GM23338 (cell line): ENCODE results near the gene CXADR. TPM values are rescaled to one million over a fixed set of nuclear protein-coding genes. Genes with fewer than 3 reads are reported as not detected.

Experiments
- ATAC-seq: fragments of 200-7000 bp; cut with Tn5 transposase; 3 replicates; pipeline ENCODE4 v1.9.1; 2020
- DNase-seq: peaks from one replicate; pipeline ENCODE4 v3.0.0-alpha.2; 2015; ENCODE audit warnings: low spot score
- H2AFZ ChIP-seq: fragments of 200-600 bp; sonication (generic); 2 replicates; pipeline ENCODE4 v1.8.0; 2016; ENCODE audit warnings: antibody characterized with exemption, mild to moderate bottlenecking, moderate library complexity
- H3F3A ChIP-seq: fragments of 200-600 bp; sonication (generic); replicated peaks from 2 replicates; pipeline ENCODE4 v1.8.0; 2017; ENCODE audit warnings: antibody characterized with exemption, mixed run types, low read depth
- H3K27ac ChIP-seq: fragments of 200-600 bp; sonication (generic); 2 replicates; pipeline ENCODE4 v1.6.1; 2016; ENCODE audit warnings: low read depth
- H3K27me3 ChIP-seq: fragments of 200-600 bp; sonication (generic); 2 replicates; pipeline ENCODE4 v1.8.0; 2016; ENCODE audit warnings: mild to moderate bottlenecking, mixed run types, moderate library complexity; ENCODE audit not compliant: insufficient read depth
- H3K36me3 ChIP-seq: fragments of 200-600 bp; sonication (generic); 2 replicates; pipeline ENCODE4 v1.8.0; 2016; ENCODE audit warnings: mild to moderate bottlenecking; ENCODE audit not compliant: insufficient read depth
- H3K4me1 ChIP-seq: fragments of 200-600 bp; sonication (generic); 2 replicates; pipeline ENCODE4 v1.8.0; 2016; ENCODE audit warnings: mild to moderate bottlenecking, moderate library complexity; ENCODE audit not compliant: insufficient read depth
- H3K4me2 ChIP-seq: fragments of 200-600 bp; sonication (generic); 2 replicates; pipeline ENCODE4 v1.7.1; 2017; ENCODE audit warnings: mixed run types
- H3K4me3 ChIP-seq: fragments of 200-600 bp; sonication (generic); 2 replicates; pipeline ENCODE4 v1.6.1; 2016; ENCODE audit warnings: mixed run types
- H3K79me2 ChIP-seq: fragments of 200-600 bp; sonication (generic); replicated peaks from 2 replicates; pipeline ENCODE4 v1.8.0; 2017; ENCODE audit warnings: mild to moderate bottlenecking; ENCODE audit not compliant: insufficient read depth
- H3K9me2 ChIP-seq: fragments of 200-600 bp; sonication (generic); 2 replicates; pipeline ENCODE4 v1.8.0; 2017; ENCODE audit not compliant: insufficient read depth
- H4K20me1 ChIP-seq: fragments of 200-600 bp; sonication (generic); replicated peaks from 2 replicates; pipeline ENCODE4 v1.8.0; 2017; ENCODE audit warnings: mild to moderate bottlenecking; ENCODE audit not compliant: insufficient read depth
- H3K27ac Mint-ChIP-seq: 2 replicates; pipeline ENCODE4 v1.8.0; 2020; ENCODE audit warnings: inconsistent platforms, mild to moderate bottlenecking, moderate library complexity, mixed read lengths
- H3K27me3 Mint-ChIP-seq: 3 replicates; pipeline ENCODE4 v1.8.0; 2022; ENCODE audit warnings: low read depth, mild to moderate bottlenecking, moderate library complexity, mixed read lengths, inconsistent platforms; ENCODE audit not compliant: insufficient read depth, poor library complexity
- H3K36me3 Mint-ChIP-seq: 3 replicates; pipeline ENCODE4 v1.8.0; 2021; ENCODE audit warnings: low read depth, mild to moderate bottlenecking, inconsistent platforms, moderate library complexity, mixed read lengths
- H3K4me1 Mint-ChIP-seq: 3 replicates; pipeline ENCODE4 v1.8.0; 2020; ENCODE audit warnings: mild to moderate bottlenecking, inconsistent platforms, mixed read lengths
- H3K4me3 Mint-ChIP-seq: 3 replicates; pipeline ENCODE4 v1.8.0; 2021; ENCODE audit warnings: moderate library complexity, mild to moderate bottlenecking, inconsistent platforms, mixed read lengths
- H3K9me3 Mint-ChIP-seq: 3 replicates; pipeline ENCODE4 v1.8.0; 2020; ENCODE audit warnings: moderate library complexity, mild to moderate bottlenecking, inconsistent platforms, mixed read lengths
- EZH2phosphoT487 ChIP-seq: fragments of 200-600 bp; sonication (generic); IDR thresholded peaks from one replicate; pipeline ENCODE4 v1.8.1; 2018; ENCODE audit warnings: antibody characterized with exemption; ENCODE audit not compliant: unreplicated experiment
- NANOG ChIP-seq: IDR thresholded peaks from 2 replicates; pipeline ENCODE4 v1.6.1; 2016; ENCODE audit warnings: antibody characterized with exemption, borderline replicate concordance
- STAT1 ChIP-seq: IDR thresholded peaks from one replicate; pipeline ENCODE4 v1.6.1; 2016; ENCODE audit warnings: antibody characterized with exemption; ENCODE audit not compliant: unreplicated experiment
- ZNF114 ChIP-seq: fragments of 250-450 bp; sonication (Bioruptor Pico); IDR thresholded peaks from 2 replicates; pipeline ENCODE4 v1.5.0; 2020; ENCODE audit warnings: mild to moderate bottlenecking, moderate library complexity
- ZNF331 ChIP-seq: fragments of 250-450 bp; sonication (Bioruptor Pico); IDR thresholded peaks from 2 replicates; pipeline ENCODE4 v1.5.0; 2020; ENCODE audit warnings: low read depth, mild to moderate bottlenecking, moderate library complexity
- polyA plus RNA-seq: library from polyadenylated mRNA; unstranded; fragments of >200 nt; fragmentation: Nextera tagmentation; extraction: Ambion mirVana; gene quantifications from 2 replicates; pipeline ENCODE4 v1.2.1, GENCODE V29; 2016
- total RNA-seq: library from RNA; depleted of rRNA; stranded (reverse); fragments of >200 nt; shearing (Covaris generic); gene quantifications from 2 replicates; pipeline ENCODE4 v1.2.3, GENCODE V29; 2014
- TF ChIP-seq, protein P1 (sequence below): IDR thresholded peaks from 2 replicates; pipeline ENCODE4 v1.6.1; 2016; ENCODE audit warnings: antibody characterized with exemption
- TF ChIP-seq, protein P2 (sequence below): IDR thresholded peaks from one replicate; pipeline ENCODE4 v1.6.1; 2018; ENCODE audit warnings: antibody characterized with exemption; ENCODE audit not compliant: unreplicated experiment
- TF ChIP-seq, protein P3 (sequence below), 2 experiments: fragments of 200-600 bp in 1 of 2; sonication (generic) in 1 of 2; conservative IDR thresholded peaks; 2 replicates each; pipeline versions ENCODE4 v1.5.1 to v1.6.1; 2016 to 2017; ENCODE audit warnings: antibody characterized with exemption in 2 of 2, low read depth in 2 of 2, mild to moderate bottlenecking in 2 of 2, moderate library complexity in 1 of 2
- TF ChIP-seq, protein P4 (sequence below): fragments of 250-450 bp; sonication (Bioruptor Pico); IDR thresholded peaks from 2 replicates; pipeline ENCODE4 v1.5.0; 2020; ENCODE audit warnings: mild to moderate bottlenecking, moderate library complexity

The CXADR gene
- total and polyA plus RNA-seq, 2 experiments from 2014 or later, result 126 to 207 TPM

DNA sequence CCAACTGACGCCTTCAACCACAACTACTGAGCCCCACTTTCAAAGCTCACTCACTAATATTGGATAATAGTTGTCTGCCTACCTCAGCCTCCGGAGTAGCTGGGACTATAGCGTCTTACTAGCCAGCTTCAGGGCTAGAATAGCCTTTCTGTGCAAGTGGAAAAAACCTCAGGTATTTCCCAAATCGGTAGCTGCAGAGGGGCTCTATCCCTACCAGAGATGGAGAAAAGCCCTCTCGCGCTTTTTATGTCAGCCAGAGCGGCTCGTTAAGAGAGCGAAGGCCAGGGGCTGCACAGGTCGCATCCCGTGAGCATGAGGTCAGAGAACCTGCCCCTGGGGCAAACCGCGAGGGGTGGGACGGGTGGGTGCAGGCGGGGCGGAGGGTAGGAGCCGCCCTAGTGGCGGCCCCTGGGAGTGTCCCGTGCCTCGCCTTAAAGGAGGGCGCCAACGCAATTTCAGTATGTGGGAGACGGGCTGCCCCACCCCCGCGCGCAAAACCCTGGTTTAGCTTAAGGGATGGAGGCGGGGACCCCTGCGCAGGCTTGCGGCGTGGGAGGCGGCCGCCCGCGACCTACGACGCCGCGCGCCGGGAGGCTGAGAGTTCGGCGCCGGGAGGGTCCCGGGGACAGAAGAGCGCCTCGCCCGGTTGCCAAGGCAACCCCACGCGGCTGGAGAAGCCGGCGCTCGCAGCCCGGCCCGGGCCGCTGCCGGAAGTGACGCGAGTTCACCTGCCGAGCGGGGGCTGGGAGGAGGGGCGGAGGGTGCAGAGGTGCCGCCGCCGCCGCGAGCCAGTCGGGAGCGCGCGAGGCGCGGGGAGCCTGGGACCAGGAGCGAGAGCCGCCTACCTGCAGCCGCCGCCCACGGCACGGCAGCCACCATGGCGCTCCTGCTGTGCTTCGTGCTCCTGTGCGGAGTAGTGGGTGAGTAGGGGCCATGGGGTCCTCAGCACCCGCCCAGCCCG, at the start of gene CXADR (continued):
- TF ChIP-seq, protein P1, sequence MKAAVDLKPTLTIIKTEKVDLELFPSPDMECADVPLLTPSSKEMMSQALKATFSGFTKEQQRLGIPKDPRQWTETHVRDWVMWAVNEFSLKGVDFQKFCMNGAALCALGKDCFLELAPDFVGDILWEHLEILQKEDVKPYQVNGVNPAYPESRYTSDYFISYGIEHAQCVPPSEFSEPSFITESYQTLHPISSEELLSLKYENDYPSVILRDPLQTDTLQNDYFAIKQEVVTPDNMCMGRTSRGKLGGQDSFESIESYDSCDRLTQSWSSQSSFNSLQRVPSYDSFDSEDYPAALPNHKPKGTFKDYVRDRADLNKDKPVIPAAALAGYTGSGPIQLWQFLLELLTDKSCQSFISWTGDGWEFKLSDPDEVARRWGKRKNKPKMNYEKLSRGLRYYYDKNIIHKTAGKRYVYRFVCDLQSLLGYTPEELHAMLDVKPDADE, result no peak

DNA sequence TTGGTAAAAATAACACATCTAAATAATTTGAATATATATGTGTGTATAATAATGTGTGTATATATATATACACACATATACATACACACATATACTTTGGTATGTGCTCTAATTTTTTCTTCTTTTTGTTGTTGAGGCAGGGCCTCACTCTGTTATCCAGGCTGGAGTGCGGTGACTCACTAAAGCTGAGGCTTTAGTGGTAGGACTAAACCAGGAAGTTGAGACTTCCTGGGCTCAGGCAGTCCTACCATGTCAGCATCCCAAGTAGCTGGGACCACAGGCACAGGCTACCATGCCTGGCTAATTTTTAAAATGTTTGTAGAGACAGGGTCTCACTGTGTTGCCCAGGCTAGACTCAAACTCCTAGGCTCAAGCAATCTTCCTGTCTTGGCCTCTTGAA, 46.7 kb upstream of the CXADR start:
- Histone ChIP-seq H3K4me1 (no peaks in the 10 kb centered on the region), H3K27ac (no peak overlapping the region), H3K4me2 (no peak overlapping the region), H4K20me1 (no peaks in the 10 kb centered on the region), H3K79me2 (no peaks in the 10 kb centered on the region), H3F3A (no peaks in the 10 kb centered on the region), H3K36me3 (no peaks in the 10 kb centered on the region), H2AFZ (no peak overlapping the region), H3K27me3 (no peaks in the 10 kb centered on the region), H3K4me3 (no peak overlapping the region), H3K9me2 (no peaks in the 10 kb centered on the region)
- H3K36me3 Mint-ChIP-seq, result no peaks in the 10 kb centered on the region
- H3K27ac Mint-ChIP-seq, result no peak overlapping the region
- DNase-seq (no peak), ATAC-seq (no peak)
- H3K4me1 Mint-ChIP-seq, result peaks cover 8% of the 10 kb centered on the region
- H3K27me3 Mint-ChIP-seq, result peaks cover 7% of the 10 kb centered on the region
- no peak overlapping the region for H3K4me3 Mint-ChIP-seq
- peaks cover 3% of the 10 kb centered on the region; the same call in 1 of the 3 replicates for H3K9me3 Mint-ChIP-seq
- no peak for TF ChIP-seq ZNF114 (CRISPR knock-in tag)
- TF ChIP-seq, protein P1, result no peak
- no peak for TF ChIP-seq NANOG
- TF ChIP-seq, protein P2, sequence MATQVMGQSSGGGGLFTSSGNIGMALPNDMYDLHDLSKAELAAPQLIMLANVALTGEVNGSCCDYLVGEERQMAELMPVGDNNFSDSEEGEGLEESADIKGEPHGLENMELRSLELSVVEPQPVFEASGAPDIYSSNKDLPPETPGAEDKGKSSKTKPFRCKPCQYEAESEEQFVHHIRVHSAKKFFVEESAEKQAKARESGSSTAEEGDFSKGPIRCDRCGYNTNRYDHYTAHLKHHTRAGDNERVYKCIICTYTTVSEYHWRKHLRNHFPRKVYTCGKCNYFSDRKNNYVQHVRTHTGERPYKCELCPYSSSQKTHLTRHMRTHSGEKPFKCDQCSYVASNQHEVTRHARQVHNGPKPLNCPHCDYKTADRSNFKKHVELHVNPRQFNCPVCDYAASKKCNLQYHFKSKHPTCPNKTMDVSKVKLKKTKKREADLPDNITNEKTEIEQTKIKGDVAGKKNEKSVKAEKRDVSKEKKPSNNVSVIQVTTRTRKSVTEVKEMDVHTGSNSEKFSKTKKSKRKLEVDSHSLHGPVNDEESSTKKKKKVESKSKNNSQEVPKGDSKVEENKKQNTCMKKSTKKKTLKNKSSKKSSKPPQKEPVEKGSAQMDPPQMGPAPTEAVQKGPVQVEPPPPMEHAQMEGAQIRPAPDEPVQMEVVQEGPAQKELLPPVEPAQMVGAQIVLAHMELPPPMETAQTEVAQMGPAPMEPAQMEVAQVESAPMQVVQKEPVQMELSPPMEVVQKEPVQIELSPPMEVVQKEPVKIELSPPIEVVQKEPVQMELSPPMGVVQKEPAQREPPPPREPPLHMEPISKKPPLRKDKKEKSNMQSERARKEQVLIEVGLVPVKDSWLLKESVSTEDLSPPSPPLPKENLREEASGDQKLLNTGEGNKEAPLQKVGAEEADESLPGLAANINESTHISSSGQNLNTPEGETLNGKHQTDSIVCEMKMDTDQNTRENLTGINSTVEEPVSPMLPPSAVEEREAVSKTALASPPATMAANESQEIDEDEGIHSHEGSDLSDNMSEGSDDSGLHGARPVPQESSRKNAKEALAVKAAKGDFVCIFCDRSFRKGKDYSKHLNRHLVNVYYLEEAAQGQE, result no peak
- TF ChIP-seq, protein P3, sequence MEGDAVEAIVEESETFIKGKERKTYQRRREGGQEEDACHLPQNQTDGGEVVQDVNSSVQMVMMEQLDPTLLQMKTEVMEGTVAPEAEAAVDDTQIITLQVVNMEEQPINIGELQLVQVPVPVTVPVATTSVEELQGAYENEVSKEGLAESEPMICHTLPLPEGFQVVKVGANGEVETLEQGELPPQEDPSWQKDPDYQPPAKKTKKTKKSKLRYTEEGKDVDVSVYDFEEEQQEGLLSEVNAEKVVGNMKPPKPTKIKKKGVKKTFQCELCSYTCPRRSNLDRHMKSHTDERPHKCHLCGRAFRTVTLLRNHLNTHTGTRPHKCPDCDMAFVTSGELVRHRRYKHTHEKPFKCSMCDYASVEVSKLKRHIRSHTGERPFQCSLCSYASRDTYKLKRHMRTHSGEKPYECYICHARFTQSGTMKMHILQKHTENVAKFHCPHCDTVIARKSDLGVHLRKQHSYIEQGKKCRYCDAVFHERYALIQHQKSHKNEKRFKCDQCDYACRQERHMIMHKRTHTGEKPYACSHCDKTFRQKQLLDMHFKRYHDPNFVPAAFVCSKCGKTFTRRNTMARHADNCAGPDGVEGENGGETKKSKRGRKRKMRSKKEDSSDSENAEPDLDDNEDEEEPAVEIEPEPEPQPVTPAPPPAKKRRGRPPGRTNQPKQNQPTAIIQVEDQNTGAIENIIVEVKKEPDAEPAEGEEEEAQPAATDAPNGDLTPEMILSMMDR (conservative IDR thresholded peaks at IDR 0.05; ENCODE audit: low read depth in 2 of 2), result no peak
- TF ChIP-seq ZNF331 (CRISPR knock-in tag), result no peak
- TF ChIP-seq EZH2phosphoT487, result no peak
- no peak for TF ChIP-seq STAT1
- TF ChIP-seq, protein P4, sequence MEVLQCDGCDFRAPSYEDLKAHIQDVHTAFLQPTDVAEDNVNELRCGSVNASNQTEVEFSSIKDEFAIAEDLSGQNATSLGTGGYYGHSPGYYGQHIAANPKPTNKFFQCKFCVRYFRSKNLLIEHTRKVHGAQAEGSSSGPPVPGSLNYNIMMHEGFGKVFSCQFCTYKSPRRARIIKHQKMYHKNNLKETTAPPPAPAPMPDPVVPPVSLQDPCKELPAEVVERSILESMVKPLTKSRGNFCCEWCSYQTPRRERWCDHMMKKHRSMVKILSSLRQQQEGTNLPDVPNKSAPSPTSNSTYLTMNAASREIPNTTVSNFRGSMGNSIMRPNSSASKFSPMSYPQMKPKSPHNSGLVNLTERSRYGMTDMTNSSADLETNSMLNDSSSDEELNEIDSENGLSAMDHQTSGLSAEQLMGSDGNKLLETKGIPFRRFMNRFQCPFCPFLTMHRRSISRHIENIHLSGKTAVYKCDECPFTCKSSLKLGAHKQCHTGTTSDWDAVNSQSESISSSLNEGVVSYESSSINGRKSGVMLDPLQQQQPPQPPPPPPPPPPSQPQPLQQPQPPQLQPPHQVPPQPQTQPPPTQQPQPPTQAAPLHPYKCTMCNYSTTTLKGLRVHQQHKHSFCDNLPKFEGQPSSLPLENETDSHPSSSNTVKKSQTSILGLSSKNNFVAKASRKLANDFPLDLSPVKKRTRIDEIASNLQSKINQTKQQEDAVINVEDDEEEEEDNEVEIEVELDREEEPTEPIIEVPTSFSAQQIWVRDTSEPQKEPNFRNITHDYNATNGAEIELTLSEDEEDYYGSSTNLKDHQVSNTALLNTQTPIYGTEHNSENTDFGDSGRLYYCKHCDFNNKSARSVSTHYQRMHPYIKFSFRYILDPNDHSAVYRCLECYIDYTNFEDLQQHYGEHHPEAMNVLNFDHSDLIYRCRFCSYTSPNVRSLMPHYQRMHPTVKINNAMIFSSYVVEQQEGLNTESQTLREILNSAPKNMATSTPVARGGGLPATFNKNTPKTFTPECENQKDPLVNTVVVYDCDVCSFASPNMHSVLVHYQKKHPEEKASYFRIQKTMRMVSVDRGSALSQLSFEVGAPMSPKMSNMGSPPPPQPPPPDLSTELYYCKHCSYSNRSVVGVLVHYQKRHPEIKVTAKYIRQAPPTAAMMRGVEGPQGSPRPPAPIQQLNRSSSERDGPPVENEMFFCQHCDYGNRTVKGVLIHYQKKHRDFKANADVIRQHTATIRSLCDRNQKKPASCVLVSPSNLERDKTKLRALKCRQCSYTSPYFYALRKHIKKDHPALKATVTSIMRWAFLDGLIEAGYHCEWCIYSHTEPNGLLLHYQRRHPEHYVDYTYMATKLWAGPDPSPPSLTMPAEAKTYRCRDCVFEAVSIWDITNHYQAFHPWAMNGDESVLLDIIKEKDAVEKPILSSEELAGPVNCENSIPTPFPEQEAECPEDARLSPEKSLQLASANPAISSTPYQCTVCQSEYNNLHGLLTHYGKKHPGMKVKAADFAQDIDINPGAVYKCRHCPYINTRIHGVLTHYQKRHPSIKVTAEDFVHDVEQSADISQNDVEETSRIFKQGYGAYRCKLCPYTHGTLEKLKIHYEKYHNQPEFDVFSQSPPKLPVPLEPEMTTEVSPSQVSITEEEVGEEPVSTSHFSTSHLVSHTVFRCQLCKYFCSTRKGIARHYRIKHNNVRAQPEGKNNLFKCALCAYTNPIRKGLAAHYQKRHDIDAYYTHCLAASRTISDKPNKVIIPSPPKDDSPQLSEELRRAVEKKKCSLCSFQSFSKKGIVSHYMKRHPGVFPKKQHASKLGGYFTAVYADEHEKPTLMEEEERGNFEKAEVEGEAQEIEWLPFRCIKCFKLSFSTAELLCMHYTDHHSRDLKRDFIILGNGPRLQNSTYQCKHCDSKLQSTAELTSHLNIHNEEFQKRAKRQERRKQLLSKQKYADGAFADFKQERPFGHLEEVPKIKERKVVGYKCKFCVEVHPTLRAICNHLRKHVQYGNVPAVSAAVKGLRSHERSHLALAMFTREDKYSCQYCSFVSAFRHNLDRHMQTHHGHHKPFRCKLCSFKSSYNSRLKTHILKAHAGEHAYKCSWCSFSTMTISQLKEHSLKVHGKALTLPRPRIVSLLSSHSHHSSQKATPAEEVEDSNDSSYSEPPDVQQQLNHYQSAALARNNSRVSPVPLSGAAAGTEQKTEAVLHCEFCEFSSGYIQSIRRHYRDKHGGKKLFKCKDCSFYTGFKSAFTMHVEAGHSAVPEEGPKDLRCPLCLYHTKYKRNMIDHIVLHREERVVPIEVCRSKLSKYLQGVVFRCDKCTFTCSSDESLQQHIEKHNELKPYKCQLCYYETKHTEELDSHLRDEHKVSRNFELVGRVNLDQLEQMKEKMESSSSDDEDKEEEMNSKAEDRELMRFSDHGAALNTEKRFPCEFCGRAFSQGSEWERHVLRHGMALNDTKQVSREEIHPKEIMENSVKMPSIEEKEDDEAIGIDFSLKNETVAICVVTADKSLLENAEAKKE, result no peak
